Liver (tissue), 9 donors: ENCODE results near the gene KIF4B. TPM values are rescaled to one million over a fixed set of nuclear protein-coding genes. Genes with fewer than 3 reads are reported as not detected.

Source experiments
- DNase-seq: peaks from one replicate; pipeline ENCODE4 v3.0.0-alpha.2; 2017; ENCODE audit warnings: low spot score
- H3K27ac ChIP-seq, 2 donors: one replicate each; pipeline ENCODE4 v1.7.0; 2013; ENCODE audit warnings: inconsistent platforms in 2 of 2, low read length in 2 of 2, control low read depth in 1 of 2, low read depth in 1 of 2, mild to moderate bottlenecking in 1 of 2
- H3K27me3 ChIP-seq, 4 donors: one replicate each; pipeline versions ENCODE4 v1.6.1 to v1.7.0; 2013; ENCODE audit warnings: low read length in 3 of 4, inconsistent platforms in 1 of 4, mild to moderate bottlenecking in 1 of 4, moderate library complexity in 1 of 4; ENCODE audit not compliant: control insufficient read depth in 4 of 4, insufficient read depth in 4 of 4
- H3K36me3 ChIP-seq, 4 donors: one replicate each; pipeline versions ENCODE4 v1.6.1 to v1.7.0; 2013; ENCODE audit warnings: low read length in 3 of 4, mild to moderate bottlenecking in 3 of 4, low read depth in 1 of 4, moderate library complexity in 1 of 4; ENCODE audit not compliant: control insufficient read depth in 4 of 4, insufficient read depth in 3 of 4
- H3K4me1 ChIP-seq, 4 donors: one replicate each; pipeline versions ENCODE4 v1.6.1 to v1.7.0; 2013; ENCODE audit warnings: low read length in 3 of 4, mild to moderate bottlenecking in 3 of 4, moderate library complexity in 1 of 4; ENCODE audit not compliant: control insufficient read depth in 4 of 4, insufficient read depth in 4 of 4
- H3K4me3 ChIP-seq, 3 donors: one replicate each; pipeline versions ENCODE4 v1.6.1 to v1.7.0; 2013; ENCODE audit warnings: low read length in 3 of 3, control low read depth in 1 of 3, low read depth in 1 of 3, mild to moderate bottlenecking in 1 of 3
- H3K9ac ChIP-seq, 2 donors: one replicate each; pipeline ENCODE4 v1.7.0; 2013; ENCODE audit warnings: low read length in 2 of 2, mild to moderate bottlenecking in 2 of 2, moderate library complexity in 2 of 2, control low read depth in 1 of 2, low read depth in 1 of 2
- H3K9me3 ChIP-seq, 4 donors: one replicate each; pipeline versions ENCODE4 v1.6.1 to v1.7.0; 2013; ENCODE audit warnings: low read length in 3 of 4; ENCODE audit not compliant: control insufficient read depth in 4 of 4
- EGR1 ChIP-seq, 2 donors: IDR thresholded peaks; 2 replicates each; pipeline ENCODE4 v1.6.1; 2016 to 2018; ENCODE audit warnings: antibody characterized with exemption in 2 of 2, low read depth in 2 of 2
- FOXA1 ChIP-seq: IDR thresholded peaks from 2 replicates; pipeline ENCODE4 v1.6.1; 2016; ENCODE audit warnings: antibody characterized with exemption
- FOXA2 ChIP-seq: IDR thresholded peaks from 2 replicates; pipeline ENCODE4 v1.6.1; 2016; ENCODE audit warnings: antibody characterized with exemption
- GABPA ChIP-seq, 2 donors: IDR thresholded peaks in 1 of 2; conservative IDR thresholded peaks in 1 of 2; 2 replicates each; pipeline ENCODE4 v1.6.1; 2016; ENCODE audit warnings: antibody characterized with exemption in 2 of 2, mild to moderate bottlenecking in 1 of 2, moderate library complexity in 1 of 2
- HNF4A ChIP-seq, 2 donors: conservative IDR thresholded peaks; 2 replicates each; pipeline ENCODE4 v1.6.1; 2016; ENCODE audit warnings: antibody characterized with exemption in 2 of 2, mild to moderate bottlenecking in 2 of 2
- HNF4G ChIP-seq: IDR thresholded peaks from 2 replicates; pipeline ENCODE4 v1.6.1; 2016; ENCODE audit warnings: antibody characterized with exemption
- JUND ChIP-seq, 2 donors: IDR thresholded peaks; 2 replicates each; pipeline ENCODE4 v1.6.1; 2016; ENCODE audit warnings: antibody characterized with exemption in 2 of 2
- MAX ChIP-seq: IDR thresholded peaks from 2 replicates; pipeline ENCODE4 v1.6.1; 2016; ENCODE audit warnings: antibody characterized with exemption
- NR2F2 ChIP-seq: IDR thresholded peaks from 2 replicates; pipeline ENCODE4 v1.6.1; 2016; ENCODE audit warnings: antibody characterized with exemption
- REST ChIP-seq: IDR thresholded peaks from 2 replicates; pipeline ENCODE4 v1.6.1; 2016; ENCODE audit warnings: antibody characterized with exemption, mild to moderate bottlenecking
- RXRA ChIP-seq, 2 donors: IDR thresholded peaks; 2 replicates each; pipeline ENCODE4 v1.6.1; 2017 to 2018; ENCODE audit warnings: antibody characterized with exemption in 2 of 2, mild to moderate bottlenecking in 1 of 2
- SP1 ChIP-seq: IDR thresholded peaks from 2 replicates; pipeline ENCODE4 v1.6.1; 2018; ENCODE audit warnings: antibody characterized with exemption, mild to moderate bottlenecking
- TAF1 ChIP-seq: conservative IDR thresholded peaks from 2 replicates; pipeline ENCODE4 v1.6.1; 2016; ENCODE audit warnings: antibody characterized with exemption, mild to moderate bottlenecking
- YY1 ChIP-seq: IDR thresholded peaks from 2 replicates; pipeline ENCODE4 v1.6.1; 2016; ENCODE audit warnings: antibody characterized with exemption, mild to moderate bottlenecking
- ZBTB33 ChIP-seq: IDR thresholded peaks from 2 replicates; pipeline ENCODE4 v1.6.1; 2016; ENCODE audit warnings: antibody characterized with exemption
- WGBS: extraction: QIAGEN DNeasy Blood & Tissue Kit; methylation state at CpG from one replicate; pipeline ENCODE4 v1.1.7; 2013; 5-methylcytosine and 5-hydroxymethylcytosine counted together
- polyA plus RNA-seq, 2 donors: library from polyadenylated mRNA; stranded (reverse) in 1 of 2; unstranded in 1 of 2; fragments of 200-250 nt in 1 of 2; fragments of >200 nt in 1 of 2; fragmentation: Nextera tagmentation in 1 of 2; extraction: Ambion mirVana in 1 of 2; gene quantifications; one replicate each; pipeline versions ENCODE4 v1.2.1 to v1.2.3, GENCODE V29; 2013 to 2015
- total RNA-seq, 2 donors: library from RNA; depleted of rRNA; stranded (reverse); fragments of >200 nt; gene quantifications; one replicate each; pipeline ENCODE4 v1.2.3, GENCODE V29; 2014
- TF ChIP-seq, protein P1 (sequence below): fragments of 150-350 bp; IDR thresholded peaks from 2 replicates; pipeline ENCODE4 v1.5.1; 2017; ENCODE audit warnings: improper control_type of control experiment, low read depth, low read length; ENCODE audit not compliant: missing input control
- TF ChIP-seq, protein P2 (sequence below): IDR thresholded peaks from 2 replicates; pipeline ENCODE4 v1.6.1; 2016; ENCODE audit warnings: antibody characterized with exemption
- donor health status: healthy.
- donor health status: healthy.
- donor health status: healthy.
- donor health status: healthy.
- donor health status: healthy.

The KIF4B gene
- total and polyA plus RNA-seq, 4 donors, result 0.05 to 0.17 TPM; not detected in 2

DNA sequence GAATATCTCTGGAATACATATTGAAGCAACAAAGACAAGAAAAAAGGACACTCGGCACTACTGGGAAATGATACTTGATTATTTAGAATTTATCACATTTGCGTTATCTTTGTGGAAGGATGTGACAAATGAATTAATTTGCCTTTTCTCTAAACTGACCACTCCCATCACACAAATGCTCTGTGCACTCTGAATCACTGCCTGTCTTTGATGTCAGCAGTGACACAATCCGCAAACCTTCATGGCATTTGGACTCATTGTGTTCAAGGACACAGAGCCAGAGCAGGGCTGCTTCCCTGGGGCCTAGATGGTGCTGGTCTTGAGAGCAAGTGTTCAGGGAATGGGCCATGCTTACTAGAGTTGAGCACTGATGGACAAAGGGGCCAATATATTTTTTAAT is 4.9 kb upstream of the KIF4B start:
- H3K4me1 ChIP-seq, result no peaks in the 10 kb centered on the region
- no peaks in the 10 kb centered on the region for H3K36me3 ChIP-seq
- H3K4me3 ChIP-seq, result no peak overlapping the region
- no peak overlapping the region for H3K9ac ChIP-seq
- WGBS, result 82% methylated on average over 3 of the region's 3 CpGs
- H3K27ac ChIP-seq, result no peak overlapping the region
- H3K9me3 ChIP-seq, result no peaks in the 10 kb centered on the region
- no peak for DNase-seq
- no peaks in the 10 kb centered on the region for H3K27me3 ChIP-seq
- TF ChIP-seq EGR1 (IDR thresholded peaks at IDR 0.05; ENCODE audit: low read depth in 2 of 2) (no peak), JUND (IDR thresholded peaks at IDR 0.05) (no peak), MAX (no peak), ZBTB33 (no peak), SP1 (no peak), FOXA1 (no peak), RXRA (IDR thresholded peaks at IDR 0.05) (no peak), HNF4A (conservative IDR thresholded peaks at IDR 0.05) (no peak), FOXA2 (no peak), TAF1 (no peak), YY1 (no peak)
- TF ChIP-seq, protein P1, sequence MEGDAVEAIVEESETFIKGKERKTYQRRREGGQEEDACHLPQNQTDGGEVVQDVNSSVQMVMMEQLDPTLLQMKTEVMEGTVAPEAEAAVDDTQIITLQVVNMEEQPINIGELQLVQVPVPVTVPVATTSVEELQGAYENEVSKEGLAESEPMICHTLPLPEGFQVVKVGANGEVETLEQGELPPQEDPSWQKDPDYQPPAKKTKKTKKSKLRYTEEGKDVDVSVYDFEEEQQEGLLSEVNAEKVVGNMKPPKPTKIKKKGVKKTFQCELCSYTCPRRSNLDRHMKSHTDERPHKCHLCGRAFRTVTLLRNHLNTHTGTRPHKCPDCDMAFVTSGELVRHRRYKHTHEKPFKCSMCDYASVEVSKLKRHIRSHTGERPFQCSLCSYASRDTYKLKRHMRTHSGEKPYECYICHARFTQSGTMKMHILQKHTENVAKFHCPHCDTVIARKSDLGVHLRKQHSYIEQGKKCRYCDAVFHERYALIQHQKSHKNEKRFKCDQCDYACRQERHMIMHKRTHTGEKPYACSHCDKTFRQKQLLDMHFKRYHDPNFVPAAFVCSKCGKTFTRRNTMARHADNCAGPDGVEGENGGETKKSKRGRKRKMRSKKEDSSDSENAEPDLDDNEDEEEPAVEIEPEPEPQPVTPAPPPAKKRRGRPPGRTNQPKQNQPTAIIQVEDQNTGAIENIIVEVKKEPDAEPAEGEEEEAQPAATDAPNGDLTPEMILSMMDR, result no peak
- TF ChIP-seq, protein P2, sequence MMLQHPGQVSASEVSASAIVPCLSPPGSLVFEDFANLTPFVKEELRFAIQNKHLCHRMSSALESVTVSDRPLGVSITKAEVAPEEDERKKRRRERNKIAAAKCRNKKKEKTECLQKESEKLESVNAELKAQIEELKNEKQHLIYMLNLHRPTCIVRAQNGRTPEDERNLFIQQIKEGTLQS, result no peak

DNA sequence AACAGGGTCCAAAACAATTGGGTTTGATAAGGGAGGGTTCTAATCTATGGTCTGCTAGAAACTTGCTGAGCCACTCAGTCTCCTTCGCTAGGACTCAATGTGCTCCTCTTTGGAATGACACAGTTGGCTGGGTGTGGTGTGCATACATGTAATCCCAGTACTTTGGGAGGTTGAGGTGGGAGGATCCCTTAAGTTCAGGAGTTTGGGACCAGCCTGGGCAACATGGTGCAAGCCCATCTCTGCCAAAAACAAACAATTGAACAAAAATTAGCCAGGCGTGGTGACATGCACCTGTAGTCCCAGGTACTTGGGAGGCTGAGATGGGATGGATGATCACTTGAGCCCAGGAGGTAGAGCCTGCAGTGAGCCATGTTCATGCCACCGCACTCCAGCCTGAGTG is 2.7 kb upstream of the KIF4B start:
- DNase-seq, result no peak
- Histone ChIP-seq H3K4me3 (no peak overlapping the region), H3K27me3 (no peaks in the 10 kb centered on the region), H3K4me1 (no peaks in the 10 kb centered on the region), H3K9me3 (no peaks in the 10 kb centered on the region), H3K36me3 (no peaks in the 10 kb centered on the region), H3K9ac (no peak overlapping the region), H3K27ac (no peak overlapping the region)
- TF ChIP-seq TAF1, result no peak
- TF ChIP-seq JUND (IDR thresholded peaks at IDR 0.05), result no peak
- no peak for TF ChIP-seq GABPA (IDR thresholded peaks at IDR 0.05 in 1 of 2, conservative IDR thresholded peaks at IDR 0.05 in 1 of 2)
- TF ChIP-seq SP1, result no peak
- TF ChIP-seq, protein P2, result no peak
- no peak for TF ChIP-seq EGR1 (IDR thresholded peaks at IDR 0.05; ENCODE audit: low read depth in 2 of 2)
- WGBS, result 93% methylated on average over 3 of the region's 3 CpGs

DNA sequence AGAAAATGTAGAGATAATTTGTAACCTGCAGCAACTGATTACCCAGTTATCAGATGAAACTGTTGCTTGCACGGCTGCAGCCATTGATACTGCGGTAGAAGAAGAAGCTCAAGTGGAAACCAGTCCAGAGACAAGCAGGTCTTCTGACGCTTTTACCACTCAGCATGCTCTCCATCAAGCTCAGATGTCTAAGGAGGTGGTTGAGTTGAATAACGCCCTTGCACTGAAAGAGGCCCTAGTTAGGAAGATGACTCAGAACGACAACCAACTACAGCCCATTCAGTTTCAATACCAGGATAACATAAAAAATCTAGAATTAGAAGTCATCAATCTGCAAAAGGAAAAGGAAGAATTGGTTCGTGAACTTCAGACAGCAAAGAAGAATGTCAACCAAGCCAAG is 1.7 kb downstream of the KIF4B start:
- Histone ChIP-seq H3K9me3 (no peaks in the 10 kb centered on the region), H3K27ac (no peak overlapping the region), H3K4me1 (peaks cover 0 to 1% (median 0%) of the 10 kb centered on the region in 4 donors), H3K27me3 (no peaks in the 10 kb centered on the region), H3K4me3 (no peak overlapping the region), H3K36me3 (no peaks in the 10 kb centered on the region), H3K9ac (no peak overlapping the region)
- DNase-seq, result no peak
- WGBS, result 78% methylated on average over 6 of the region's 6 CpGs
- TF ChIP-seq HNF4A (conservative IDR thresholded peaks at IDR 0.05) (no peak), RXRA (IDR thresholded peaks at IDR 0.05) (no peak), GABPA (IDR thresholded peaks at IDR 0.05 in 1 of 2, conservative IDR thresholded peaks at IDR 0.05 in 1 of 2) (no peak), HNF4G (no peak), SP1 (no peak), TAF1 (no peak), NR2F2 (no peak), REST (no peak), JUND (IDR thresholded peaks at IDR 0.05) (no peak), FOXA2 (no peak), MAX (no peak), YY1 (no peak)
- TF ChIP-seq, protein P2, result no peak
